IPS-18a (cell line): ENCODE results near the gene SIX1.

Experiments
- H3K27ac ChIP-seq: one replicate; pipeline ENCODE4 v1.5.1; 2013; ENCODE audit warnings: low read length
- H3K27me3 ChIP-seq: one replicate; pipeline ENCODE4 v1.6.1; 2013; ENCODE audit warnings: mild to moderate bottlenecking, low read length; ENCODE audit not compliant: control insufficient read depth, insufficient read depth
- H3K36me3 ChIP-seq: one replicate; pipeline ENCODE4 v1.6.1; 2013; ENCODE audit warnings: low read depth, low read length; ENCODE audit not compliant: control insufficient read depth
- H3K4me1 ChIP-seq: one replicate; pipeline ENCODE4 v1.6.1; 2013; ENCODE audit warnings: low read depth, low read length; ENCODE audit not compliant: control insufficient read depth
- H3K4me3 ChIP-seq: one replicate; pipeline ENCODE4 v1.5.1; 2013; ENCODE audit warnings: low read length
- H3K9ac ChIP-seq: one replicate; pipeline ENCODE4 v1.6.1; 2013; ENCODE audit warnings: mild to moderate bottlenecking, low read length, moderate library complexity
- H3K9me3 ChIP-seq: one replicate; pipeline ENCODE4 v1.6.1; 2013; ENCODE audit warnings: low read depth, low read length; ENCODE audit not compliant: control insufficient read depth

SIX1 gene

GRCh38 chr14:60665177-60665550, 15.9 kb upstream of the SIX1 start:
- H3K36me3 ChIP-seq = no peaks in the 10 kb centered on the region
- H3K27me3 ChIP-seq = peaks cover 4% of the 10 kb centered on the region
- H3K4me3 ChIP-seq = no peak overlapping the region
- no peak overlapping the region for H3K9ac ChIP-seq
- H3K4me1 ChIP-seq = no peaks in the 10 kb centered on the region
- no peaks in the 10 kb centered on the region for H3K9me3 ChIP-seq
- no peak overlapping the region for H3K27ac ChIP-seq

GRCh38 chr14:60662982-60663381, 13.7 kb upstream of the SIX1 start:
- H3K36me3 ChIP-seq = no peaks in the 10 kb centered on the region
- peaks cover 8% of the 10 kb centered on the region for H3K4me1 ChIP-seq
- no peaks in the 10 kb centered on the region for H3K9me3 ChIP-seq
- peaks cover 24% of the 10 kb centered on the region for H3K27me3 ChIP-seq
- H3K27ac ChIP-seq = no peak overlapping the region
- H3K4me3 ChIP-seq = no peak overlapping the region
- H3K9ac ChIP-seq = no peak overlapping the region

DNA sequence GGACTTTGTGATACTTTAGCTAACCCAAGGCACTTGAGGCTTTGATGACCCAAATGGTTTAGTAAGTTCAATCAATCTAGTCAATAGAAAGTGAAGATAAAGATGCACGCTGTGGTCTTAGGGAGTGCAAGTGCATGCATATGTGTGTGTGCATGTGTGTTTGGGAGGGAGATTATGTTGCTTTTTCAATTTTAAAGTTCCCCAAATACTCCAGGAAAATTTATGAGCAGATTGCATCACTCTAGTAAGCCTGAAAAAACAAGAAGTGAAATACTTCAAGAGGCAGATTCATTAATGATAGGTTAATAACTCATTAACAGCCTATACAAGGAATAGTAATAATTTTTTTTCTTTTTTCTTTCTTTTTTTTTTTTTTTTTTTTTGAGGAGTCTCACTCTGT, 12.4 kb upstream of the SIX1 start:
- Histone ChIP-seq H3K9ac (no peak overlapping the region), H3K4me1 (peaks cover 10% of the 10 kb centered on the region), H3K4me3 (no peak overlapping the region), H3K36me3 (no peaks in the 10 kb centered on the region), H3K27ac (no peak overlapping the region), H3K27me3 (peaks cover 37% of the 10 kb centered on the region), H3K9me3 (no peaks in the 10 kb centered on the region)

- H3K4me1 ChIP-seq = peaks cover 21% of the 10 kb centered on the region
- H3K9me3 ChIP-seq = no peaks in the 10 kb centered on the region
- no peak overlapping the region for H3K4me3 ChIP-seq
- peaks cover 64% of the 10 kb centered on the region for H3K27me3 ChIP-seq
- no peak overlapping the region for H3K9ac ChIP-seq
- no peak overlapping the region for H3K27ac ChIP-seq
- no peaks in the 10 kb centered on the region for H3K36me3 ChIP-seq
These were observed 9.8 kb upstream of the SIX1 start for GRCh38 chr14:60658909-60659585.

DNA sequence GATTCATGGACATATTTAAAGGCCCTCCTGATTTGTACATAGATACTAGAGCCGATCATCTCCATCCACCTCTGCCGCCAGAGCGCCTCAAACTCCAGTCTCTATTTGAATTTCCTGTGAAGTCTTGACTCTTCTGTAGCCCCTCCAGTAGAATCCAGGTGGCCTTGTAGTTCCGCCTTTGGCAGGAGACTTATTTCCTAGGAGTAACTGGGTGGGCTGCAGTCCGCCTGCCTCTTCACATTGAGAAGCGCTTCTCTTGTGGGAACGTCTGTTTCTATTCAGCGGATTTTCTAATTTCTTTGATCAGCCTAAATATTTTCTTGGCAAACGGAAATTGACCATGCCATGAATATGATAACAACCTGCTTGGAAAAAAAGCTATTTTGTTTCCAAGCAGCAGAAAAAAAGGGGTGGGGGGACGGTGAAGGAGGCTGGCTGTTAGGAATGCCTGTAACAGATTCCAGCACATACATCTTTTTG, 9.0 kb upstream of the SIX1 start:
- H3K27ac ChIP-seq = no peak overlapping the region

DNA sequence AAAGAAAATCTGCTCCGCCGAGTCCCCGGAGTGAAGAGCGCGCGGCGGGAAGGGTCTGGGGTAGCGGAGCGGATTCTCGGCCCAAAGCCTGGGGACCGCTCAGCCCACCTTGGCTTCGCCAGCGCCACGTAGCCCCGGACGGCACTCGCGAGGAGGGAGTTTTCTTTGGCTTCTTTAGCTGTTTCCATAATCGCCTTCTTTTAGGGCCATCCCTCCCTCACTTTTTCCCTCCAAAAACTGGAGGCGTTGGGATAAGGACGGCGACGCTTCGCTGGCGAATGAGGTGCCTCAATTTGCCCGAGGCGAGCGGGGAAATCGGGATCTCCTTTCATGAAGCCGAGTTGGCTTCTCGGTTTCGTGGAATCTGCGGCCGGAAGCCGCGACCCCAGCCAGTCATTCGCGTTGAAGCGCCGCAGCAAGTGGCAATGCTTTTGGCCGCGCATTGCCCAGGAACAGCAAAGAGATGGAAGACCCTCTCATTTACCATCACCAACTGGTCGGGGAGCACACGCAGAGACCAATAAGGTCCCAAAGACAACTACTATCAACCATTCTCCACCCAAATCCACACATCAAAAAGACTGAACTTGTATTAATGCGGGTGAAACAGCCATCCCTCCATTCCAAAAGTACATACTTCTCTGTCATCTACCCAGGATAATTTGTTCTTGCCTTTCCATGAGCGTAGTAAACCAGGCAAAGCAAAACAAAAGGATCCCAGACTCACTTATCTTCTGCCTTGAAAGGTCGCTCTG, 8.4 kb upstream of the SIX1 start:
- no peak overlapping the region for H3K27ac ChIP-seq
- peaks cover 32% of the 10 kb centered on the region for H3K4me1 ChIP-seq
- H3K9ac ChIP-seq = peak overlapping the region; percentile 28
- no peaks in the 10 kb centered on the region for H3K9me3 ChIP-seq
- peaks cover 78% of the 10 kb centered on the region for H3K27me3 ChIP-seq
- H3K4me3 ChIP-seq = peak overlapping the region; percentile 63
- H3K36me3 ChIP-seq = no peaks in the 10 kb centered on the region

More for the DNA sequence above, 9.0 kb upstream of the SIX1 start:
- peaks cover 72% of the 10 kb centered on the region for H3K27me3 ChIP-seq
- no peak overlapping the region for H3K9ac ChIP-seq
- peak overlapping the region; percentile 63 for H3K4me3 ChIP-seq
- no peaks in the 10 kb centered on the region for H3K9me3 ChIP-seq
- H3K36me3 ChIP-seq = no peaks in the 10 kb centered on the region
- peaks cover 28% of the 10 kb centered on the region for H3K4me1 ChIP-seq

- Histone ChIP-seq H3K27me3 (peaks cover 85% of the 10 kb centered on the region), H3K9me3 (no peaks in the 10 kb centered on the region), H3K4me1 (peaks cover 32% of the 10 kb centered on the region), H3K9ac (peak overlapping the region; percentile 28), H3K27ac (no peak overlapping the region), H3K4me3 (peak overlapping the region; percentile 63), H3K36me3 (no peaks in the 10 kb centered on the region)
These were observed 7.6 kb upstream of the SIX1 start for GRCh38 chr14:60656686-60657455.

DNA sequence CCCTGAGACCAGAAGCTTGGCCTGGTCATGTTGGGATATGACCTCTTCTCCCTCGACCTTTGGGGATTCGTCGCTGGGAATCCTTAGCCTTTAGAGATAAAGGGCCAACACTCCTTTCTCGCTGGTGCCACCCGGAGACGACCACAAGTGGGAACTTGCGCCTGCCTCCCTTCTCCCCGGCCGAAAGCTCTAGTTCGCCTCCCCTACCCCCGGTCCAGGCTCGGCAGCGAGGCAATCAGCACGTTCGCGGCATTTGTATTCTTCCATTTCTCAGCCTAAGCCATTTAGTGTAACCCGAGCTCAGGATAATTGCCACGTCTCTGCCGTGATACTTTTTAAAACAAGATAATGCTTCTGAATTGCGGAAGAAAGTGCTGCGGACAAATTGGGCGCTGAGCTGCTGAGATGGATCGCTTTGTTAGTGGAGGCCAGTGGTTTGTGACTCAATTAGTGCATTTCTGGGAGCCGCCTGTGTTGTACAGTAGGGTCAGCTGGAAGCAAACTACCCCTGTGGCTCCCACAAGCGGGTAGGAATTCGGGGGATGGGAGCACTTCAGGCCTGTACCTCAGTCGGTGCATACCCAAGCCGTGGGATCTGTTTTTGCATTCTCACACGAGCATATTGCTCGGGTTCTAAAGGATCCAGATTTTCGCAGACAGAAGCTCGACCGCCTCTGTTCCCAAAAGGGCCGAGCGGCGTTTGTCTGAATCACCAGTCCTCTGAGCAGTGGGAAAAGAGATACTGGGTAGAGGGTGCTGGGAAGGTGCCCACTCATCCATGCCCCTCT, 6.8 kb upstream of the SIX1 start:
- H3K4me1 ChIP-seq = peaks cover 32% of the 10 kb centered on the region
- H3K9ac ChIP-seq = no peak overlapping the region
- no peak overlapping the region for H3K27ac ChIP-seq
- H3K4me3 ChIP-seq = peak overlapping the region; percentile 63
- H3K27me3 ChIP-seq = peaks cover 93% of the 10 kb centered on the region
- no peaks in the 10 kb centered on the region for H3K36me3 ChIP-seq
- H3K9me3 ChIP-seq = no peaks in the 10 kb centered on the region

DNA sequence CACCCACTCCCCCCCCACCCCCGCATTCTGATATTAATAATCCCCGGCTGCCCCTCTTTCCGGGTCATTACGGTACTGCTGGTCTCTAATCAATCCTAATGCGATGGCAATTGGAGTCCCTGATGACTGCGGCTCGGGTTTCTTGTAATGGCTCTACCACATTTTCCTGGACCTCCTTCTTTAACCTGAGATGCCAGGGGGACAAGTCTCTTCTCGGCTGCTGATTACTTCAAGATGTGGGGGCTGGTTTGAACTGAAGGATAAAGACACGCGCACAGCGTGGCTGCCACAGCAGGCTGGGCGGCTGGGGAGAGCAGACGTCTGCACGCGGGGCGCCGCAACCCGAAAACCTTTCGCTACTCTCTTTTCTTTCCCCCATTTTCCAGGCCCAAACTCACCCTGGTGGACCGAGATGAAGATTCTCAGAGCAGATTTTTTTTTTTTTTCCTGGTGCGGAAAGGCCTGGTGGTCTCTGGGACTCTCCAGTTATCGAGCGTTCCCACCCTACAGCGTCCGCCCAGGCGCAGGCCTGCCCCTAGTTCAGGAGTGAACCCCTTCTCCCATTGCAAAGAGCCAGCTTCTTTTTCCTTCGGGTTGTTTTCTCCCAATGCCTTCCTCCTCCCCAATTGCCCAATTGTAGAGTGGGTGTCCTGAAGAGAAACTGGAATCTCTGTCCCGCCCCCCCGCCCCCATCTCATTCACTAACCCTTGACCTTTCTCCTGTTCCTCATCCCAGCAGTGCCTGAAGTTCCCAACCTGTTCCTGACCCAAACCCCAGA, 6.0 kb upstream of the SIX1 start:
- H3K4me1 ChIP-seq = peaks cover 32% of the 10 kb centered on the region
- H3K36me3 ChIP-seq = no peaks in the 10 kb centered on the region
- peaks cover 98% of the 10 kb centered on the region for H3K27me3 ChIP-seq
- H3K9ac ChIP-seq = no peak overlapping the region
- no peaks in the 10 kb centered on the region for H3K9me3 ChIP-seq
- no peak overlapping the region for H3K27ac ChIP-seq
- peak overlapping the region; percentile 63 for H3K4me3 ChIP-seq

DNA sequence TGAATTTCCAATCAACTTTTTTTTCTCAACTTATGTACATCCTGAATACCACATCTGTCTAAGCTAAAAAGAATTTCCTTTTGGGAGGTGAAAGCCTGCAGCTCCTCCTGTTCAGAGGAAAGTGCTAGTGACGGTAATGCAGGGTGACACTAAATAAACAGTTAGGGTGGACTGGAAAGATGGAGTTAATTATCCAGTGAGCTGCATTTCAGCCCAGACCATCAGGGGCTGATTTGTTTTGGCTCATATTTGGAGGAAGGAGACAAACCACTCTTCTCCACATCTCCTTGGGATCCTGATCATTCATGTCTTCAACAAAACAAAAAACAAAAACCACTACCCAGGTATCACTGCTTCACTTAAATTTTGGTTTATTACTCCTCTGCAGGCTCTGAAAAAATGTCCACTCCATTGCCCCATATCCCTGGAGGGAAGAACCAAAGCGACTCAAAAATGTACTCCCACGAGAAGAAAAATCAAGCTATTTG, 5.1 kb upstream of the SIX1 start:
- Histone ChIP-seq H3K27me3 (peaks cover 100% of the 10 kb centered on the region), H3K9ac (no peak overlapping the region), H3K27ac (no peak overlapping the region), H3K4me3 (peak overlapping the region; percentile 42), H3K4me1 (peaks cover 32% of the 10 kb centered on the region), H3K36me3 (no peaks in the 10 kb centered on the region), H3K9me3 (no peaks in the 10 kb centered on the region)
